Erythroblast (primary cell): ENCODE measurements around the gene RAB5IF.

ENCODE experiments used
- GATA1 ChIP-seq: IDR thresholded peaks from 2 replicates; pipeline ENCODE4 v1.6.1; 2011; ENCODE audit warnings: low read depth, mild to moderate bottlenecking, control low read depth, low read length, moderate library complexity
- POLR2A ChIP-seq: IDR thresholded peaks from 2 replicates; pipeline ENCODE4 v1.6.1; 2011; ENCODE audit warnings: mild to moderate bottlenecking, low read length

DNA sequence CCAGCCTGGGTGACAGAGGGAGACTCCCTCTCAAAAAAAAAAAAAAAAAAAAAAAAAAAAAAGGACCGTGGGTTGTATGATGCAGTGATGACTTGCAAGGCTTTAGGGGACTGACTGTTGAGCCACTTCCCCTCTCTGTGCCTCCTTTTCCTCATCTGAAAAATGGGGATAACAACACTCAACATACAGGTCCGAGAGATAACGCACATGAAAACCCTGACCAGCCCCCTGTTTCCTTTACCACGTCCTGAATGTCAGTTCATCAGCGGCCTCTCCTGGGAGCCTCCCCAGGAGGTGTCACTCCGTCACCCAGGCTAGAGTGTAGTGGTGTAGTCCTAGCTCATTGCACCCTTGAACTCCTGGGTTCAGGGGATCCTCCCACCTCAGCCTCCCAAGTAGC, 36.6 kb downstream of the RAB5IF start:
- TF ChIP-seq POLR2A = no peak
- TF ChIP-seq GATA1 = no peak
